ENCODE data around the gene LMNB1. TPM values are rescaled to one million over a fixed set of nuclear protein-coding genes. Genes with fewer than 3 reads are reported as not detected.
"Not testable (repeated sequence)": the region's sequence is repeated elsewhere in the genome, so short reads cannot be mapped to it uniquely, and the experiment has no call there.

The LMNB1 gene
- total RNA-seq, 3 donors from 2014 or later (not counting 1 experiment from before 2014, with no cell fraction given): 31.2 to 57.8 (median 37.3) TPM

DNA sequence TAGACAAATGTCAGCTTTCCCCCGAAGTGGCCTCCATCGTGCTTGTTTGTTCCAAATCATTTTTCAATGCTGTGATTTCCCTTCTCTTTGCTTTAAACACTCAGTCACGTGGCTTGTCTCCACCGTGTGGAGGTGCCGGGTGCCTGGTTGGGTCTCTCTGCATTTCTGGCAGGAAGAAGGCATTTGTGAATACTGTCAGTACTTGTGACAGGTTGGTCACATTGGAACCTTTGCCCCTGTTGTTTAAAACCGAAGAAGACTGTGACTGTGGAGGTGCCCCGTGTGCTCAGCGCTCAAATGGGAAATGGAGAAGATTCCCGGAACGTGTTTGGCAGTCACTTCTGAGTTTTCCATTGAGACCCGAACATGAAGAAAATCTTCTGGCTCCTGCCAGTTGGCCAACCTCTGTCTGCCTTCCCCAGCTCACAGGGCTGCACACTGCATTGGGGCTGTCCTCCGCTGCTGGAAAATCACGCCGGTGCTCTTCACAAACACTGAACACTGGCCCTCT is 74.6 kb downstream of the LMNB1 start:
- Histone ChIP-seq H3K9me3 (ENCODE audit: control insufficient read depth, insufficient read depth, low read length) (no peaks in the 10 kb centered on the region), H3K27me3 (ENCODE audit: control insufficient read depth, insufficient read depth, low read length) (no peaks in the 10 kb centered on the region), H3K27ac (ENCODE audit: low read length) (no peak overlapping the region), H3K36me3 (ENCODE audit: control insufficient read depth, insufficient read depth, low read length) (no peaks in the 10 kb centered on the region), H3K4me3 (ENCODE audit: low read length) (no peak overlapping the region), H3K4me1 (ENCODE audit: control insufficient read depth, insufficient read depth, low read length) (peaks cover 26% of the 10 kb centered on the region)
- H3K36me3 Mint-ChIP-seq: no peaks in the 10 kb centered on the region
- TF ChIP-seq, protein P1, sequence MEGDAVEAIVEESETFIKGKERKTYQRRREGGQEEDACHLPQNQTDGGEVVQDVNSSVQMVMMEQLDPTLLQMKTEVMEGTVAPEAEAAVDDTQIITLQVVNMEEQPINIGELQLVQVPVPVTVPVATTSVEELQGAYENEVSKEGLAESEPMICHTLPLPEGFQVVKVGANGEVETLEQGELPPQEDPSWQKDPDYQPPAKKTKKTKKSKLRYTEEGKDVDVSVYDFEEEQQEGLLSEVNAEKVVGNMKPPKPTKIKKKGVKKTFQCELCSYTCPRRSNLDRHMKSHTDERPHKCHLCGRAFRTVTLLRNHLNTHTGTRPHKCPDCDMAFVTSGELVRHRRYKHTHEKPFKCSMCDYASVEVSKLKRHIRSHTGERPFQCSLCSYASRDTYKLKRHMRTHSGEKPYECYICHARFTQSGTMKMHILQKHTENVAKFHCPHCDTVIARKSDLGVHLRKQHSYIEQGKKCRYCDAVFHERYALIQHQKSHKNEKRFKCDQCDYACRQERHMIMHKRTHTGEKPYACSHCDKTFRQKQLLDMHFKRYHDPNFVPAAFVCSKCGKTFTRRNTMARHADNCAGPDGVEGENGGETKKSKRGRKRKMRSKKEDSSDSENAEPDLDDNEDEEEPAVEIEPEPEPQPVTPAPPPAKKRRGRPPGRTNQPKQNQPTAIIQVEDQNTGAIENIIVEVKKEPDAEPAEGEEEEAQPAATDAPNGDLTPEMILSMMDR (IDR thresholded peaks at IDR 0.05): no peak
- WGBS (ENCODE audit: insufficient coverage): 85% methylated on average over 14 of the region's 14 CpGs
- peak overlapping the region; percentile 94 to 95 for H3K27ac Mint-ChIP-seq
- H3K9me3 Mint-ChIP-seq: no peaks in the 10 kb centered on the region
- H3K4me1 Mint-ChIP-seq: peaks cover 39 to 40% of the 10 kb centered on the region in 2 donors
- intact Hi-C loops (cut with micrococcal nuclease): loop anchor here (2.0 to 5.0 kb wide), 2 partner anchors 41 to 181 kb away; partner anchors contain the start of gene MARCHF3
- H3K4me3 Mint-ChIP-seq: peak overlapping the region; percentile 77
- no peaks in the 10 kb centered on the region for H3K27me3 Mint-ChIP-seq (ENCODE audit: low read depth in 2 of 2)
- peak in 1 of 2 donors; percentile 67 for DNase-seq
- no peak for ATAC-seq

DNA sequence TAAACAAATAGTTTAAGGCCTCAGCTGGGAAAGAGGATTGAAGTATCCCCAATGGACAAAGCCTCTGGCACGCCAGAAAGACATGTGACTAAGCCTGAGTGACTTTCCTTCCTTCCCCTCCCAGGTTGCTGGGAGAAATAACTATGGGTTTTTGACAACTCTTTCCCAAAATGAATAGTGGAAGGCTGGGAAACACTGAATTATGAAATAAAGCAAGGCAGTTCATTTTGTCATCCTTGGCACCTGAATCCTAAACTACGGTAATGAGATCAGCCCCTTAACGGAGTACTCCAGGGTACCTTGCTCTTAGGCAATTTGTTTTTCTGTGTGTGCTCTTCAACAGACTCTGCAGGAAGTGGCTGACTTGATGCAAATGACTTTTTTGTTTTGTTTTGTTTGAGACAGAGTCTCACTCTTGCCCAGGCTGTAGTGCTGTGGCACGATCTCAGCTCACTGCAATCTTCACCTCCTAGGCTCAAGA is 75.2 kb downstream of the LMNB1 start:
- no peak overlapping the region for H3K4me3 ChIP-seq (ENCODE audit: low read length)
- TF ChIP-seq, protein P1 (IDR thresholded peaks at IDR 0.05): no peak
- intact Hi-C loops (cut with micrococcal nuclease): loop anchor here (2.0 to 5.0 kb wide), 2 partner anchors 41 to 180 kb away; partner anchors contain the start of gene MARCHF3
- H3K27ac Mint-ChIP-seq: peak overlapping the region; percentile 94 to 95
- ATAC-seq (peak; percentile 61 to 73 (median 72)), DNase-seq (peak in 1 of 2 donors; percentile 66)
- H3K27me3 Mint-ChIP-seq (ENCODE audit: low read depth in 2 of 2): no peaks in the 10 kb centered on the region
- H3K9me3 ChIP-seq (ENCODE audit: control insufficient read depth, insufficient read depth, low read length): no peaks in the 10 kb centered on the region
- H3K36me3 Mint-ChIP-seq: no peaks in the 10 kb centered on the region
- no peaks in the 10 kb centered on the region for H3K9me3 Mint-ChIP-seq
- 21% methylated on average over 4 of the region's 4 CpGs for WGBS (ENCODE audit: insufficient coverage)
- H3K4me1 ChIP-seq (ENCODE audit: control insufficient read depth, insufficient read depth, low read length): peaks cover 26% of the 10 kb centered on the region
- peak overlapping the region; percentile 79 for H3K27ac ChIP-seq (ENCODE audit: low read length)
- peak overlapping the region; percentile 77 for H3K4me3 Mint-ChIP-seq
- H3K4me1 Mint-ChIP-seq: peaks cover 39% of the 10 kb centered on the region in 2 donors
- no peaks in the 10 kb centered on the region for H3K27me3 ChIP-seq (ENCODE audit: control insufficient read depth, insufficient read depth, low read length)
- H3K36me3 ChIP-seq (ENCODE audit: control insufficient read depth, insufficient read depth, low read length): no peaks in the 10 kb centered on the region

DNA sequence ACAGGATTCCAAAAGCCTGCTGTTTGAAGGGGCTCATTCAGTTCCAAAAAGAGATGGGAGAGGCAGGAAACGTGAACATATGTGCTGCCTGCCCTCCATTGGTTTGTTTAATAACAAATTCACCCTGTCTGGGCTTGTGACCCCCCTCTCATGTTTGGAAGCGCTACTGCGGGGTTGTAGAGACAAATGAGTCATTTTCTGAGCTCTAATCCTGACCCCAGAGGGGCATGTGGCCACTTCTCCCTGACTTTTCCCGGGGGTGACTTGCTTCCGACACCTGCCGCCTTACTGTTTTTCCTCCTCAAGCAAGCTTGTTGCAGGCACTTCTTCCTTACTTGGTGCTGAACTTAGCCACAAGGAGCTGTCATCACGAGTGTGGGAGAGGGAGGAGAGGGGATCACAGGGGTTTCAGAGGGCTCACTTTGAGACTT is 75.9 kb downstream of the LMNB1 start:
- WGBS (ENCODE audit: insufficient coverage): 83% methylated on average over 7 of the region's 7 CpGs
- TF ChIP-seq, protein P1 (IDR thresholded peaks at IDR 0.05): no peak

DNA sequence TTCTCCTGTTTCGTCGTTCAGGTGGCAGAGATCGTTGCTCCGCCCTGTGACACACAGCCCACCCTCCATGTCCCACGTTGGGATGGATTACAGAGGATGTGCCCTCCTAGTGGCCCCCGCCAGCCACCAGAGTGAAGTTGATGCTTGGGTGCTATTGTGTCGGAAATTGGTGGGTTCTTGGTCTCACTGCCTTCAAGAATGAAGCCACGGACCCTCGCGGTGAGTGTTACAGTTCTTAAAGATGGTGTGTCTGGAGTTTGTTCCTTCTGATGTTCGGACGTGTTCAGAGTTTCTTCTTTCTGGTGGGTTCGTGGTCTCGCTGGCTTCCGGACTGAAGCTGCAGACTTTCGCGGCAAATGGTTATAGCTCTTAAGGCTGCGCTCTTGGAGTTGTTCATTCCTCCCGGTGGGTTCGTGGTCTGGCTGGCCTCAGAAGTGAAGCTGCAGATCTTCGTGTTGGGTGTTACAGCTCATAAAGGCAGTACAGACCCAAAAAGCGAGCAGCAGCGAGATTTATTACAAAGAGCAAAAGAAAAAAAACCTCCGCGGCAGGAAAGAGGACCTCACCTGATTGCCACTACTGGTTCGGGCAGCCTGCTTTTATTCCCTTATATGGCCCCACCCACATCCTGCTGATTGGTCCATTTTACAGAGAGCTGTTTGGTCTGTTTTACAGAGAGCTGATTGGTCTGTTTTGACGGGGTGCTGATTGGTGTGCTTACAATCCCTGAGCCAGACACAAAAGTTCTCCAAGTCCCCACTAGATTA is 76.8 kb downstream of the LMNB1 start:
- not testable (repeated sequence) for H3K27me3 ChIP-seq (ENCODE audit: control insufficient read depth, insufficient read depth, low read length); H3K9me3 Mint-ChIP-seq; H3K36me3 Mint-ChIP-seq; H3K27me3 Mint-ChIP-seq (ENCODE audit: low read depth in 2 of 2); H3K9me3 ChIP-seq (ENCODE audit: control insufficient read depth, insufficient read depth, low read length); H3K36me3 ChIP-seq (ENCODE audit: control insufficient read depth, insufficient read depth, low read length)
- Mint-ChIP-seq H3K27ac (peak overlapping the region; percentile 94 to 95), H3K4me1 (peaks cover 39% of the 10 kb centered on the region in 2 donors), H3K4me3 (peak overlapping the region; percentile 90)
- H3K4me3 ChIP-seq (ENCODE audit: low read length): peak overlapping the region; percentile 40
- intact Hi-C loops (cut with micrococcal nuclease): loop anchor here (2.0 to 5.0 kb wide), 2 partner anchors 43 to 179 kb away; partner anchors contain the start of gene MARCHF3
- H3K27ac ChIP-seq (ENCODE audit: low read length): peak overlapping the region; percentile 79
- peaks cover 26% of the 10 kb centered on the region for H3K4me1 ChIP-seq (ENCODE audit: control insufficient read depth, insufficient read depth, low read length)
- 54% methylated on average over 23 of the region's 27 CpGs for WGBS (ENCODE audit: insufficient coverage)
- DNase-seq (peak; percentile 26 to 36), ATAC-seq (peak; percentile 37 to 59 (median 55))

More for the DNA sequence above, 75.9 kb downstream of the LMNB1 start:
- Mint-ChIP-seq H3K36me3 (no peaks in the 10 kb centered on the region), H3K9me3 (no peaks in the 10 kb centered on the region), H3K27me3 (ENCODE audit: low read depth in 2 of 2) (no peaks in the 10 kb centered on the region), H3K4me1 (peaks cover 39% of the 10 kb centered on the region in 2 donors), H3K27ac (peak overlapping the region; percentile 94 to 95), H3K4me3 (peak overlapping the region; percentile 90)
- ATAC-seq: peak in 1 of 3 donors; percentile 35
- peak in 1 of 2 donors; percentile 14 for DNase-seq
- H3K9me3 ChIP-seq (ENCODE audit: control insufficient read depth, insufficient read depth, low read length): no peaks in the 10 kb centered on the region
- intact Hi-C loops (cut with micrococcal nuclease): loop anchor here (2.0 to 5.0 kb wide), 2 partner anchors 42 to 179 kb away; partner anchors contain the start of gene MARCHF3
- H3K4me1 ChIP-seq (ENCODE audit: control insufficient read depth, insufficient read depth, low read length): peaks cover 26% of the 10 kb centered on the region
- no peaks in the 10 kb centered on the region for H3K27me3 ChIP-seq (ENCODE audit: control insufficient read depth, insufficient read depth, low read length)
- H3K4me3 ChIP-seq (ENCODE audit: low read length): no peak overlapping the region
- H3K36me3 ChIP-seq (ENCODE audit: control insufficient read depth, insufficient read depth, low read length): no peaks in the 10 kb centered on the region
- peak overlapping the region; percentile 79 for H3K27ac ChIP-seq (ENCODE audit: low read length)

Measured in natural killer cell (primary cell).